K562 (cell line): ENCODE results near the gene SYNJ2. TPM values are rescaled to one million over a fixed set of nuclear protein-coding genes. Genes with fewer than 3 reads are reported as not detected.

Experiments used
- ARID2 ChIP-seq: fragments of 450-650 bp; IDR thresholded peaks from 2 replicates; pipeline ENCODE4 v1.6.1; 2017; ENCODE audit warnings: antibody characterized with exemption, mild to moderate bottlenecking
- BMI1 ChIP-seq: fragments of 150-350 bp; IDR thresholded peaks from 2 replicates; pipeline ENCODE4 v1.6.1; 2014; ENCODE audit warnings: low read length
- ETV1 ChIP-seq: fragments of 450-650 bp; conservative IDR thresholded peaks from 2 replicates; pipeline ENCODE4 v1.6.1; 2016; ENCODE audit warnings: missing genetic modification characterization, control low read depth, low read depth, missing compliant biosample characterization
- FOS ChIP-seq: IDR thresholded peaks from 3 replicates; pipeline ENCODE4 v1.6.1; 2011; ENCODE audit not compliant: insufficient read length; ENCODE audit errors: extremely low read depth
- JUND ChIP-seq, 2 experiments: IDR thresholded peaks; 2 replicates in 1 of 2; 3 replicates in 1 of 2; pipeline ENCODE4 v1.6.1; 2011; ENCODE audit warnings: borderline replicate concordance in 2 of 2, low read depth in 2 of 2, low read length in 2 of 2, improper control_type of control experiment in 1 of 2, missing biosample characterization in 1 of 2, missing genetic modification characterization in 1 of 2, missing genetic modification reagents in 1 of 2
- MCM7 ChIP-seq, 2 experiments: fragments of 450-650 bp; IDR thresholded peaks; 2 replicates each; pipeline ENCODE4 v1.6.1; 2016 to 2018
- NBN ChIP-seq: fragments of 450-650 bp; IDR thresholded peaks from 2 replicates; pipeline ENCODE4 v1.6.1; 2016; ENCODE audit warnings: low read depth, mild to moderate bottlenecking
- NRF1 ChIP-seq, 2 experiments: fragments of 450-650 bp; IDR thresholded peaks in 1 of 2; conservative IDR thresholded peaks in 1 of 2; 2 replicates each; pipeline ENCODE4 v1.6.1; 2014; ENCODE audit warnings: mild to moderate bottlenecking in 2 of 2
- RBM34 ChIP-seq: fragments of 200-400 bp; formaldehyde crosslinking; IDR thresholded peaks from 2 replicates; pipeline ENCODE4 v1.6.1; 2018; ENCODE audit warnings: low read length, borderline replicate concordance; ENCODE audit not compliant: insufficient read depth
- RFX7 ChIP-seq: fragments of 250-450 bp; sonication (Bioruptor Pico); IDR thresholded peaks from 2 replicates; pipeline ENCODE4 v1.5.1; 2021; ENCODE audit warnings: mild to moderate bottlenecking
- RHOXF2B ChIP-seq: fragments of 250-450 bp; sonication (Bioruptor Pico); conservative IDR thresholded peaks from 2 replicates; pipeline ENCODE4 v1.5.1; 2021
- SMAD3 ChIP-seq: fragments of 450-650 bp; formaldehyde crosslinking; conservative IDR thresholded peaks from 2 replicates; pipeline ENCODE4 v1.4.0; 2020; ENCODE audit warnings: mild to moderate bottlenecking
- SMARCA4 ChIP-seq: fragments of 450-650 bp; IDR thresholded peaks from 2 replicates; pipeline ENCODE4 v1.6.1; 2016
- TGIF2 ChIP-seq: sonication (generic); formaldehyde crosslinking; IDR thresholded peaks from 2 replicates; pipeline ENCODE4 v1.8.1; 2022; ENCODE audit warnings: mild to moderate bottlenecking, missing genetic modification reagents, moderate library complexity
- ZFP30 ChIP-seq: fragments of 250-450 bp; sonication (Bioruptor Pico); IDR thresholded peaks from 2 replicates; pipeline ENCODE4 v1.8.0; 2022; ENCODE audit warnings: moderate library complexity, mild to moderate bottlenecking, inconsistent platforms, borderline replicate concordance
- ZKSCAN1 ChIP-seq: fragments of 150-350 bp; IDR thresholded peaks from 2 replicates; pipeline ENCODE4 v1.6.1; 2016; ENCODE audit warnings: low read depth, low read length
- ZNF121 ChIP-seq: sonication (generic); formaldehyde crosslinking; conservative IDR thresholded peaks from 2 replicates; pipeline ENCODE4 v1.8.0; 2022; ENCODE audit warnings: missing genetic modification reagents
- ZNF224 ChIP-seq: sonication (generic); formaldehyde crosslinking; IDR thresholded peaks from 2 replicates; pipeline ENCODE4 v1.8.0; 2022; ENCODE audit warnings: mild to moderate bottlenecking, missing genetic modification reagents
- ZNF561 ChIP-seq: fragments of 450-650 bp; formaldehyde crosslinking; conservative IDR thresholded peaks from 2 replicates; pipeline ENCODE4 v1.4.0; 2020; ENCODE audit warnings: mild to moderate bottlenecking, moderate library complexity
- ZNF780A ChIP-seq: fragments of 250-450 bp; sonication (Bioruptor Pico); IDR thresholded peaks from 2 replicates; pipeline ENCODE4 v1.5.0; 2021; ENCODE audit warnings: mild to moderate bottlenecking
- polyA plus RNA-seq, 8 experiments: library from polyadenylated mRNA; depleted of rRNA in 4 of 8; stranded (reverse) in 5 of 8; unstranded in 3 of 8; fragments of >200 nt; fragmentation: Nextera tagmentation in 2 of 8; fragmentation: Illumina TruSeq in 1 of 8; extraction: Ambion mirVana in 2 of 8; extraction: Trizol in 1 of 8; gene quantifications; 2 replicates each; pipeline versions ENCODE4 v1.2.1 to v1.2.3, GENCODE V29; 2011 to 2014; ENCODE audit warnings: inconsistent platforms in 1 of 8, missing spikeins in 1 of 8
- total RNA-seq, 7 experiments: library from RNA; depleted of rRNA in 6 of 7; stranded (reverse); fragments of >200 nt in 6 of 7; fragmentation: Illumina TruSeq in 2 of 7; extraction: Trizol in 2 of 7; gene quantifications; 2 replicates each; pipeline versions ENCODE4 v1.2.1 to v1.2.3, GENCODE V29; 2011 to 2021; ENCODE audit warnings: low replicate concordance in 1 of 7
- TF ChIP-seq, protein P1 (sequence below): fragments of 250-450 bp; sonication (Bioruptor Pico); IDR thresholded peaks from 2 replicates; pipeline ENCODE4 v1.5.0; 2021; ENCODE audit warnings: mild to moderate bottlenecking, borderline replicate concordance
- TF ChIP-seq, protein P2 (sequence below): sonication (generic); formaldehyde crosslinking; IDR thresholded peaks from 2 replicates; pipeline ENCODE4 v1.8.0; 2022; ENCODE audit warnings: missing genetic modification reagents, mild to moderate bottlenecking, borderline replicate concordance
- TF ChIP-seq, protein P3 (sequence below): sonication (generic); formaldehyde crosslinking; IDR thresholded peaks from 2 replicates; pipeline ENCODE4 v1.8.1; 2022; ENCODE audit warnings: missing genetic modification reagents

Gene SYNJ2
- total and polyA plus RNA-seq, 9 of the 15 experiments (the other 6 are each of a cell fraction or from before 2014, with no cell fraction given): 3.0 to 27.7 (median 17.8) TPM

DNA sequence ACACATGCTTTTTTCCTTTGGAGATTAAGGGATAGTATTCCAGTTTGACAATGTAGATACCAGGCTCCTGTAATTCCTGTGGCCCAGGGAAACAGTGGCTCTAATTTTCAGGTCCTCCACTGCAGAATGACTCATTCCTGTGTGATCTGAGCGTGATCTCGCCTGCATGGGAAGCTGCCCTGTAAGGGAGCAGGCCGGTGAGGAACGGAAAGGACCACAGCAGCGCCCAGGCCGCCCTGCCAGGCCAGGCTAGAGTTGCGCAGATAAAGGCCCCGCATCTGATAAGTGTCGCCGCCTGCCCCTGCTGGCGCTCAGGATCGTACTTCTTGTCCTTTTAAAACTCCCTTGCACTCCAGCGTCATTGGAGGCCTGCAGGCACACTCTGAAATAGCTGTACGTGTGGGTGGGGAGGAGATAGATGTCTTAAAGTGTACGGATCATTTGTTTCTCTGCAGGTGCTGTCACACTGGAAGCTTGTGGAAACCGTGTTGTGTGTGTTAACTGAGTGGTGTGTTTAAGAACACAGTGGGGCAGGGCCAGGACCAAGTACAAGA lies 60.7 kb downstream of the SYNJ2 start (continued):
- TF ChIP-seq, protein P1, sequence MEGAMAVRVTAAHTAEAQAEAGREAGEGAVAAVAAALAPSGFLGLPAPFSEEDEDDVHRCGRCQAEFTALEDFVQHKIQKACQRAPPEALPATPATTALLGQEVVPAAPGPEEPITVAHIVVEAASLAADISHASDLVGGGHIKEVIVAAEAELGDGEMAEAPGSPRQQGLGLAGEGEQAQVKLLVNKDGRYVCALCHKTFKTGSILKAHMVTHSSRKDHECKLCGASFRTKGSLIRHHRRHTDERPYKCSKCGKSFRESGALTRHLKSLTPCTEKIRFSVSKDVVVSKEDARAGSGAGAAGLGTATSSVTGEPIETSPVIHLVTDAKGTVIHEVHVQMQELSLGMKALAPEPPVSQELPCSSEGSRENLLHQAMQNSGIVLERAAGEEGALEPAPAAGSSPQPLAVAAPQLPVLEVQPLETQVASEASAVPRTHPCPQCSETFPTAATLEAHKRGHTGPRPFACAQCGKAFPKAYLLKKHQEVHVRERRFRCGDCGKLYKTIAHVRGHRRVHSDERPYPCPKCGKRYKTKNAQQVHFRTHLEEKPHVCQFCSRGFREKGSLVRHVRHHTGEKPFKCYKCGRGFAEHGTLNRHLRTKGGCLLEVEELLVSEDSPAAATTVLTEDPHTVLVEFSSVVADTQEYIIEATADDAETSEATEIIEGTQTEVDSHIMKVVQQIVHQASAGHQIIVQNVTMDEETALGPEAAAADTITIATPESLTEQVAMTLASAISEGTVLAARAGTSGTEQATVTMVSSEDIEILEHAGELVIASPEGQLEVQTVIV: no peak
- TF ChIP-seq TGIF2 (CRISPR knock-in tag): no peak
- TF ChIP-seq FOS: peak; percentile 46
- TF ChIP-seq RHOXF2B: no peak
- TF ChIP-seq ETV1: no peak
- TF ChIP-seq ARID2: no peak
- no peak for TF ChIP-seq MCM7 (IDR thresholded peaks at IDR 0.05)
- TF ChIP-seq ZNF121 (CRISPR knock-in tag): no peak
- no peak for TF ChIP-seq ZFP30
- TF ChIP-seq NRF1 (conservative IDR thresholded peaks at IDR 0.05 in 1 of 2, IDR thresholded peaks at IDR 0.05 in 1 of 2): peak; percentile 87 to 89
- TF ChIP-seq, protein P2, sequence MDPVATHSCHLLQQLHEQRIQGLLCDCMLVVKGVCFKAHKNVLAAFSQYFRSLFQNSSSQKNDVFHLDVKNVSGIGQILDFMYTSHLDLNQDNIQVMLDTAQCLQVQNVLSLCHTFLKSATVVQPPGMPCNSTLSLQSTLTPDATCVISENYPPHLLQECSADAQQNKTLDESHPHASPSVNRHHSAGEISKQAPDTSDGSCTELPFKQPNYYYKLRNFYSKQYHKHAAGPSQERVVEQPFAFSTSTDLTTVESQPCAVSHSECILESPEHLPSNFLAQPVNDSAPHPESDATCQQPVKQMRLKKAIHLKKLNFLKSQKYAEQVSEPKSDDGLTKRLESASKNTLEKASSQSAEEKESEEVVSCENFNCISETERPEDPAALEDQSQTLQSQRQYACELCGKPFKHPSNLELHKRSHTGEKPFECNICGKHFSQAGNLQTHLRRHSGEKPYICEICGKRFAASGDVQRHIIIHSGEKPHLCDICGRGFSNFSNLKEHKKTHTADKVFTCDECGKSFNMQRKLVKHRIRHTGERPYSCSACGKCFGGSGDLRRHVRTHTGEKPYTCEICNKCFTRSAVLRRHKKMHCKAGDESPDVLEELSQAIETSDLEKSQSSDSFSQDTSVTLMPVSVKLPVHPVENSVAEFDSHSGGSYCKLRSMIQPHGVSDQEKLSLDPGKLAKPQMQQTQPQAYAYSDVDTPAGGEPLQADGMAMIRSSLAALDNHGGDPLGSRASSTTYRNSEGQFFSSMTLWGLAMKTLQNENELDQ (CRISPR knock-in tag): no peak
- TF ChIP-seq, protein P3, sequence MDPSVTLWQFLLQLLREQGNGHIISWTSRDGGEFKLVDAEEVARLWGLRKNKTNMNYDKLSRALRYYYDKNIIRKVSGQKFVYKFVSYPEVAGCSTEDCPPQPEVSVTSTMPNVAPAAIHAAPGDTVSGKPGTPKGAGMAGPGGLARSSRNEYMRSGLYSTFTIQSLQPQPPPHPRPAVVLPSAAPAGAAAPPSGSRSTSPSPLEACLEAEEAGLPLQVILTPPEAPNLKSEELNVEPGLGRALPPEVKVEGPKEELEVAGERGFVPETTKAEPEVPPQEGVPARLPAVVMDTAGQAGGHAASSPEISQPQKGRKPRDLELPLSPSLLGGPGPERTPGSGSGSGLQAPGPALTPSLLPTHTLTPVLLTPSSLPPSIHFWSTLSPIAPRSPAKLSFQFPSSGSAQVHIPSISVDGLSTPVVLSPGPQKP (CRISPR knock-in tag): no peak
- peak; percentile 86 for TF ChIP-seq SMARCA4
- TF ChIP-seq NBN: peak; percentile 38; the same call in 1 of the 2 replicates
- no peak for TF ChIP-seq ZKSCAN1
- peak; percentile 97 for TF ChIP-seq JUND (IDR thresholded peaks at IDR 0.05; ENCODE audit: borderline replicate concordance, low read depth, low read length)
- peak; percentile 95; the same call in 2 of the 3 replicates for TF ChIP-seq JUND (tag; IDR thresholded peaks at IDR 0.05; ENCODE audit: borderline replicate concordance, low read depth, low read length)
- TF ChIP-seq ZNF224 (CRISPR knock-in tag): no peak
- TF ChIP-seq RBM34: no peak
- no peak for TF ChIP-seq RFX7 (CRISPR knock-in tag)
- no peak for TF ChIP-seq BMI1
- no peak for TF ChIP-seq ZNF561 (CRISPR knock-in tag)
- TF ChIP-seq SMAD3: no peak
- TF ChIP-seq ZNF780A (CRISPR knock-in tag): no peak
